ENCODE data around the gene CALB2.

DNA sequence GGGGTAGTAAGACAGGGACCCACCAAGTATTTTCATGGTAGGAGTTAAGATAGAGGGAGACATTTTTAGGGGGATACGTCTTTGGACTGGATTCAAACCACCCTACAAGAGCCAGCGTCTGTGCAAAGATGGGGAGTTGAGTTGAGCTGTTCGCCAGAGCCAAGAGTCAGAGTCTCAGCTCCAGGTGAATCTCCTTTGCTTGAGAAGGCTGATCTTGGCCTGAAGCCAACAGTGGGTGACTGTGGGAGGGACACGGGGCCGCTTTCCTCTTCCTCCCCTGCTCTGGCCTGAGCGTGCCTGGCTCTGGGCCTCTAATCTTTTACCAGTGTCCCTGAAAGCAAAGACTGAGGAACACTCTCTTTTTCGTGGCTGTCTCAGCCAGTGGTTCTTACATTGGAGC lies 78.0 kb downstream of the CALB2 start:
- TF ChIP-seq POLR2AphosphoS5 (IDR thresholded peaks at IDR 0.05; ENCODE audit: low read depth, low read length): no peak
- TF ChIP-seq POLR2A (IDR thresholded peaks at IDR 0.05; ENCODE audit: low read depth, low read length): no peak
- no peak for TF ChIP-seq SPI1 (IDR thresholded peaks at IDR 0.05; ENCODE audit: low read depth, low read length)
- TF ChIP-seq POU2F2 (IDR thresholded peaks at IDR 0.05; ENCODE audit: low read depth, low read length): no peak
- no peak for TF ChIP-seq TAF1 (IDR thresholded peaks at IDR 0.05; ENCODE audit: low read depth, low read length)
- TF ChIP-seq PAX5 (IDR thresholded peaks at IDR 0.05; ENCODE audit: insufficient read depth, low read length, severe bottlenecking): no peak

All from GM12891 (cell line).